HUES64 (cell line): Measurements from ENCODE around the gene FOXI1.

ENCODE experiments used
- H3K27ac ChIP-seq: 2 replicates; pipeline ENCODE4 v1.7.0; 2013; ENCODE audit warnings: low read depth, low read length, inconsistent platforms
- H3K27me3 ChIP-seq: 2 replicates; pipeline ENCODE4 v1.6.1; 2013; ENCODE audit warnings: mild to moderate bottlenecking, low read length; ENCODE audit not compliant: insufficient read depth
- H3K36me3 ChIP-seq: 2 replicates; pipeline ENCODE4 v1.6.1; 2013; ENCODE audit warnings: mild to moderate bottlenecking, low read length; ENCODE audit not compliant: insufficient read depth
- H3K4me1 ChIP-seq: 2 replicates; pipeline ENCODE4 v1.6.1; 2013; ENCODE audit warnings: mild to moderate bottlenecking, low read length, moderate library complexity; ENCODE audit not compliant: insufficient read depth
- H3K4me3 ChIP-seq: 2 replicates; pipeline ENCODE4 v1.5.1; 2013; ENCODE audit warnings: mild to moderate bottlenecking, low read length, moderate library complexity
- H3K9ac ChIP-seq: 2 replicates; pipeline ENCODE4 v1.6.1; 2013; ENCODE audit warnings: mild to moderate bottlenecking, low read depth, low read length
- H3K9me3 ChIP-seq: 2 replicates; pipeline ENCODE4 v1.6.1; 2013; ENCODE audit warnings: low read depth, low read length; ENCODE audit not compliant: insufficient read depth
- whole genome bisulfite sequencing: fragments of 150-250, 120-280 bp; methylation state at CpG from one replicate; pipeline ENCODE4 v1.1.7; 2013; ENCODE audit warnings: missing lambda C conversion rate; 5-methylcytosine and 5-hydroxymethylcytosine counted together

Gene FOXI1

GRCh38 chr5:170076211-170076610 lies 29.5 kb upstream of the FOXI1 start:
- Histone ChIP-seq H3K36me3 (no peaks in the 10 kb centered on the region), H3K9ac (no peak overlapping the region), H3K27me3 (no peaks in the 10 kb centered on the region), H3K4me3 (no peak overlapping the region), H3K9me3 (no peaks in the 10 kb centered on the region), H3K27ac (no peak overlapping the region), H3K4me1 (no peaks in the 10 kb centered on the region)
- WGBS: 95% methylated on average over 1 of the region's 1 CpG

- Histone ChIP-seq H3K9me3 (no peaks in the 10 kb centered on the region), H3K27me3 (no peaks in the 10 kb centered on the region), H3K9ac (no peak overlapping the region), H3K36me3 (no peaks in the 10 kb centered on the region), H3K27ac (no peak overlapping the region), H3K4me3 (no peak overlapping the region), H3K4me1 (no peaks in the 10 kb centered on the region)
These were observed 29.0 kb upstream of the FOXI1 start for GRCh38 chr5:170076739-170077138.

GRCh38 chr5:170077526-170077925 lies 28.2 kb upstream of the FOXI1 start:
- no peak overlapping the region for H3K27ac ChIP-seq
- H3K27me3 ChIP-seq: no peaks in the 10 kb centered on the region
- H3K4me1 ChIP-seq: no peaks in the 10 kb centered on the region
- H3K4me3 ChIP-seq: no peak overlapping the region
- no peaks in the 10 kb centered on the region for H3K9me3 ChIP-seq
- H3K36me3 ChIP-seq: no peaks in the 10 kb centered on the region
- 92% methylated on average over 5 of the region's 5 CpGs for WGBS
- H3K9ac ChIP-seq: no peak overlapping the region

GRCh38 chr5:170078458-170078857 lies 27.2 kb upstream of the FOXI1 start:
- no peaks in the 10 kb centered on the region for H3K4me1 ChIP-seq
- no peak overlapping the region for H3K9ac ChIP-seq
- H3K36me3 ChIP-seq: no peaks in the 10 kb centered on the region
- 87% methylated on average over 3 of the region's 3 CpGs for WGBS
- H3K27ac ChIP-seq: no peak overlapping the region
- H3K9me3 ChIP-seq: no peaks in the 10 kb centered on the region
- no peak overlapping the region for H3K4me3 ChIP-seq
- no peaks in the 10 kb centered on the region for H3K27me3 ChIP-seq

GRCh38 chr5:170078931-170079330 lies 26.8 kb upstream of the FOXI1 start:
- WGBS: 93% methylated on average over 13 of the region's 13 CpGs
- Histone ChIP-seq H3K4me3 (no peak overlapping the region), H3K36me3 (no peaks in the 10 kb centered on the region), H3K27ac (no peak overlapping the region), H3K9ac (no peak overlapping the region), H3K4me1 (no peaks in the 10 kb centered on the region), H3K27me3 (no peaks in the 10 kb centered on the region), H3K9me3 (no peaks in the 10 kb centered on the region)

GRCh38 chr5:170080217-170080616 lies 25.5 kb upstream of the FOXI1 start:
- no peak overlapping the region for H3K9ac ChIP-seq
- no peak overlapping the region for H3K4me3 ChIP-seq
- H3K27ac ChIP-seq: no peak overlapping the region
- H3K4me1 ChIP-seq: no peaks in the 10 kb centered on the region
- H3K36me3 ChIP-seq: no peaks in the 10 kb centered on the region
- WGBS: 100% methylated on average over 1 of the region's 1 CpG
- no peaks in the 10 kb centered on the region for H3K27me3 ChIP-seq
- H3K9me3 ChIP-seq: no peaks in the 10 kb centered on the region

- Histone ChIP-seq H3K27me3 (no peaks in the 10 kb centered on the region), H3K27ac (no peak overlapping the region), H3K9ac (no peak overlapping the region), H3K4me1 (no peaks in the 10 kb centered on the region), H3K36me3 (no peaks in the 10 kb centered on the region), H3K9me3 (no peaks in the 10 kb centered on the region), H3K4me3 (no peak overlapping the region)
- 80% methylated on average over 8 of the region's 8 CpGs for WGBS
These were observed 24.8 kb upstream of the FOXI1 start for GRCh38 chr5:170080786-170081445.

GRCh38 chr5:170081616-170082015 lies 24.1 kb upstream of the FOXI1 start:
- no peaks in the 10 kb centered on the region for H3K9me3 ChIP-seq
- no peak overlapping the region for H3K4me3 ChIP-seq
- H3K27ac ChIP-seq: no peak overlapping the region
- H3K9ac ChIP-seq: no peak overlapping the region
- H3K4me1 ChIP-seq: no peaks in the 10 kb centered on the region
- 91% methylated on average over 4 of the region's 4 CpGs for WGBS
- no peaks in the 10 kb centered on the region for H3K27me3 ChIP-seq
- no peaks in the 10 kb centered on the region for H3K36me3 ChIP-seq

GRCh38 chr5:170082701-170083100 lies 23.0 kb upstream of the FOXI1 start:
- WGBS: 84% methylated on average over 7 of the region's 7 CpGs
- Histone ChIP-seq H3K36me3 (no peaks in the 10 kb centered on the region), H3K9ac (no peak overlapping the region)

GRCh38 chr5:170087168-170087817 lies 18.4 kb upstream of the FOXI1 start:
- Histone ChIP-seq H3K9ac (no peak overlapping the region), H3K4me1 (no peaks in the 10 kb centered on the region), H3K4me3 (no peak overlapping the region), H3K27me3 (no peaks in the 10 kb centered on the region), H3K36me3 (no peaks in the 10 kb centered on the region), H3K9me3 (no peaks in the 10 kb centered on the region), H3K27ac (no peak overlapping the region)
- 89% methylated on average over 3 of the region's 3 CpGs for WGBS

More at GRCh38 chr5:170082701-170083100, 23.0 kb upstream of the FOXI1 start:
- H3K27ac ChIP-seq: no peak overlapping the region
- H3K27me3 ChIP-seq: no peaks in the 10 kb centered on the region
- no peaks in the 10 kb centered on the region for H3K9me3 ChIP-seq
- H3K4me3 ChIP-seq: no peak overlapping the region
- no peaks in the 10 kb centered on the region for H3K4me1 ChIP-seq

- 88% methylated on average over 5 of the region's 5 CpGs for WGBS
- Histone ChIP-seq H3K36me3 (no peaks in the 10 kb centered on the region), H3K9me3 (no peaks in the 10 kb centered on the region), H3K4me1 (no peaks in the 10 kb centered on the region), H3K4me3 (no peak overlapping the region), H3K9ac (no peak overlapping the region), H3K27me3 (no peaks in the 10 kb centered on the region), H3K27ac (no peak overlapping the region)
These were observed 13.1 kb upstream of the FOXI1 start for GRCh38 chr5:170092455-170093101.
